ENCODE results near the gene WNT7A. TPM values are rescaled to one million over a fixed set of nuclear protein-coding genes. Genes with fewer than 3 reads are reported as not detected.

Gene WNT7A
- total RNA-seq, 4 donors from 2014 or later = not detected

DNA sequence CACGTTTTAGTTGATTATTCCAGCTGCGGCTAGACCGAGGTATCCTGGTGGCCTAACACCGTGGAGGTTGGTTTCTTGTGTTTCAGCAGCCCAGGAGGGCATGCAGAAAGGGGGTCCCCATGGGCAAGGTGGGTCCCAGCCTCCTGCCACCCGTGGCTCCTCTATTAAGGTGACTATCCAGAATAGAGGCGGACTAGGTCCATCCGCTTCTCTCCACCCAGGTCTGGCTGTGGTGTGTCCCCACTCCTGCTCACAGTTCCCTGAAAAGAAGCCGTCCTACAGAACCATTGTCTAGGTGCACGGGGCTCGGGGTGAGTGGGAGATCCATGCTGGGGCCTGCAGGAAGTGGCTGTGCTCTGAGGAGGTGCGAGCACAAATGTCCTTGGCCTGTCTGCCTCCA is 81.5 kb downstream of the WNT7A start:
- TF ChIP-seq, protein P1, sequence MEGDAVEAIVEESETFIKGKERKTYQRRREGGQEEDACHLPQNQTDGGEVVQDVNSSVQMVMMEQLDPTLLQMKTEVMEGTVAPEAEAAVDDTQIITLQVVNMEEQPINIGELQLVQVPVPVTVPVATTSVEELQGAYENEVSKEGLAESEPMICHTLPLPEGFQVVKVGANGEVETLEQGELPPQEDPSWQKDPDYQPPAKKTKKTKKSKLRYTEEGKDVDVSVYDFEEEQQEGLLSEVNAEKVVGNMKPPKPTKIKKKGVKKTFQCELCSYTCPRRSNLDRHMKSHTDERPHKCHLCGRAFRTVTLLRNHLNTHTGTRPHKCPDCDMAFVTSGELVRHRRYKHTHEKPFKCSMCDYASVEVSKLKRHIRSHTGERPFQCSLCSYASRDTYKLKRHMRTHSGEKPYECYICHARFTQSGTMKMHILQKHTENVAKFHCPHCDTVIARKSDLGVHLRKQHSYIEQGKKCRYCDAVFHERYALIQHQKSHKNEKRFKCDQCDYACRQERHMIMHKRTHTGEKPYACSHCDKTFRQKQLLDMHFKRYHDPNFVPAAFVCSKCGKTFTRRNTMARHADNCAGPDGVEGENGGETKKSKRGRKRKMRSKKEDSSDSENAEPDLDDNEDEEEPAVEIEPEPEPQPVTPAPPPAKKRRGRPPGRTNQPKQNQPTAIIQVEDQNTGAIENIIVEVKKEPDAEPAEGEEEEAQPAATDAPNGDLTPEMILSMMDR (IDR thresholded peaks at IDR 0.05) = no peak
- TF ChIP-seq POLR2A (IDR thresholded peaks at IDR 0.05) = no peak
- no peaks in the 10 kb centered on the region for H3K36me3 ChIP-seq
- no peaks in the 10 kb centered on the region for H3K4me1 ChIP-seq
- no peak overlapping the region for H3K4me3 ChIP-seq
- no peak for DNase-seq
- no peaks in the 10 kb centered on the region for H3K9me3 ChIP-seq
- no peak overlapping the region for H3K27ac ChIP-seq
- no peaks in the 10 kb centered on the region for H3K27me3 ChIP-seq

DNA sequence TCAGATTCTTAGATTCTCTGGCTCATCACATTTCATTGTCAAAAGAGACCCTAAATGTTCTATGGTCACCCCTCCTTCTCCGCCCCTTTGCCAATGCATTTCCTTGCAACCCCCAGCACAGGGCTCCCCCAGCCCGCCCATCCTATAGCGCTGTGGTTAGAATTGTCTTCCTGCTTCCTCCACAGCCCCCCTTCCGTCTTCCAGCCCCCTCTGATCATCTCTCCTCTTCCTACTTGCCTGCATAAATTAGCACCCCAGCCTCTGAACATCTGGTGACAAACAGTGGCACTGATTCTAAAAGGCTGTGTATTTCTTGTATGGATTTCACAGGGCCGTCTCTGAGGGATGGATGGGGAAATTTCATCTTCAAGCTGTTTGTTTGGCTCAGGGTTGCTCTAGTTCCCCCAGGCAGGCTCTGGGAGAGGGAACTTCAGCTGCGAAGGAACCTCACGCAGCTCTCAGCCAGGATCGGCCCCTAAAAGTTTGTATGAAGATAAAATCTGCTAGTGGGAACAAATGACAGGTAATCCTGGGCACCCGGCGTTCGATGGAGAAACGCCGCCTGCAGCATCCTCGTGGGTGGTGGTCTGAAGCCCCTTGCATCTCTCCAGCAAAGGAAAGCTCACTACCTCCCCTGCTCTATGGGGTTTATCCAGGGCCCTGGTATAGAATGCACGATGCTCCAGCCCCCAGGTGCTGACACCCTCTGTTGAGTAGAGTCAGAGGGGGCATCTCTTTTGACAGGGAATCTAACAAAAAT is 83.0 kb downstream of the WNT7A start:
- TF ChIP-seq, protein P1 (IDR thresholded peaks at IDR 0.05) = no peak
- TF ChIP-seq POLR2A (IDR thresholded peaks at IDR 0.05) = no peak
- Histone ChIP-seq H3K4me1 (no peaks in the 10 kb centered on the region), H3K27ac (no peak overlapping the region), H3K36me3 (no peaks in the 10 kb centered on the region), H3K27me3 (no peaks in the 10 kb centered on the region), H3K9me3 (no peaks in the 10 kb centered on the region), H3K4me3 (no peak overlapping the region)
- no peak for DNase-seq

GRCh38 chr3:13795816-13796215 is 84.1 kb downstream of the WNT7A start:
- TF ChIP-seq, protein P1 (IDR thresholded peaks at IDR 0.05) = no peak
- TF ChIP-seq POLR2A (IDR thresholded peaks at IDR 0.05) = no peak
- no peaks in the 10 kb centered on the region for H3K36me3 ChIP-seq
- H3K4me1 ChIP-seq = no peaks in the 10 kb centered on the region
- H3K9me3 ChIP-seq = no peaks in the 10 kb centered on the region
- no peaks in the 10 kb centered on the region for H3K27me3 ChIP-seq
- no peak overlapping the region for H3K4me3 ChIP-seq
- no peak overlapping the region for H3K27ac ChIP-seq
- DNase-seq = peak in 1 of 3 donors; percentile 39

GRCh38 chr3:13794322-13794721 is 85.5 kb downstream of the WNT7A start:
- Histone ChIP-seq H3K9me3 (no peaks in the 10 kb centered on the region), H3K27me3 (no peaks in the 10 kb centered on the region), H3K27ac (no peak overlapping the region), H3K36me3 (no peaks in the 10 kb centered on the region), H3K4me3 (no peak overlapping the region), H3K4me1 (no peaks in the 10 kb centered on the region)
- no peak for TF ChIP-seq POLR2A (IDR thresholded peaks at IDR 0.05)
- TF ChIP-seq, protein P1 (IDR thresholded peaks at IDR 0.05) = no peak
- DNase-seq = peak in 1 of 3 donors; percentile 31

DNA sequence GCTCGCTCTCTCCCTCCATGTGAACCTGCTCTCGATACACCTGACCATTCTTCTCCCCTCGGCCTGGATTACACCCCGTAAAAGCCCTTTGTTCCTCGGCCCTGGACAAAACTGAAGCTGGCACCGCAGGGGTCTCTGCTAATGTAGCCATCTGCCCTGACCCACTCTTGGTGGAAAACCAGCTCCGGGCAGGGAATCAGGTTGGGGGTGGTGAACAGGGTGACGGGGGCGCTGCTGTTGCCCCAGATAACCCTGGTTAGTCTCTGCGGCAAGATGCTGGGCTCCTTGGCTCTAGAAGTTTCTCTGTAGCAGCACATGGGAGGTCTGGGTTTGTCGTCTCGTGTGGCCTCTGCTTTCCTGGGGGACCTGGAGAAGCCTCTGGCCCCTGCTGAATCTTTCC is 86.4 kb downstream of the WNT7A start:
- H3K27me3 ChIP-seq = no peaks in the 10 kb centered on the region
- H3K4me3 ChIP-seq = no peak overlapping the region
- no peaks in the 10 kb centered on the region for H3K4me1 ChIP-seq
- no peak overlapping the region for H3K27ac ChIP-seq
- H3K9me3 ChIP-seq = no peaks in the 10 kb centered on the region
- H3K36me3 ChIP-seq = no peaks in the 10 kb centered on the region
- no peak for TF ChIP-seq POLR2A (IDR thresholded peaks at IDR 0.05)
- TF ChIP-seq, protein P1 (IDR thresholded peaks at IDR 0.05) = no peak
- no peak for DNase-seq
